CD4-positive, alpha-beta T cell treated with Interferon alpha-2 for 1 hour (primary cell): Measurements from ENCODE around the gene CHID1.

Experiments
- DNase-seq, 2 donors: peaks; one replicate each; pipeline ENCODE4 v3.0.0-alpha.2; 2020 to 2022

Gene CHID1

GRCh38 chr11:907668-908067 is 2.9 kb downstream of the CHID1 start:
- no peak for DNase-seq

- no peak for DNase-seq
Measured at GRCh38 chr11:905952-906351, 4.7 kb downstream of the CHID1 start.

- DNase-seq = no peak
Measured at GRCh38 chr11:904380-904779, 6.2 kb downstream of the CHID1 start.

GRCh38 chr11:901452-902061 is 9.1 kb downstream of the CHID1 start:
- no peak for DNase-seq

- no peak for DNase-seq
Measured at GRCh38 chr11:900545-900944, 10.1 kb downstream of the CHID1 start.

- no peak for DNase-seq
Measured at GRCh38 chr11:899724-900123, 10.9 kb downstream of the CHID1 start.

- DNase-seq = no peak
Measured at GRCh38 chr11:898540-899190, 11.9 kb downstream of the CHID1 start.

GRCh38 chr11:898143-898511 is 12.5 kb downstream of the CHID1 start:
- no peak for DNase-seq

GRCh38 chr11:897253-898142 is 13.1 kb downstream of the CHID1 start:
- DNase-seq = no peak

- no peak for DNase-seq
Measured at GRCh38 chr11:895331-896110, 15.1 kb downstream of the CHID1 start.

- DNase-seq = no peak
Measured at GRCh38 chr11:894575-895201, 15.9 kb downstream of the CHID1 start.

- DNase-seq = no peak
Measured at GRCh38 chr11:893008-893654, 17.5 kb downstream of the CHID1 start.

- DNase-seq = no peak
Measured at GRCh38 chr11:890794-891540, 19.6 kb downstream of the CHID1 start.

GRCh38 chr11:889687-890475 is 20.7 kb downstream of the CHID1 start:
- DNase-seq = no peak

- no peak for DNase-seq
Measured at GRCh38 chr11:889257-889656, 21.4 kb downstream of the CHID1 start.

GRCh38 chr11:888310-889212 is 22.0 kb downstream of the CHID1 start:
- DNase-seq = no peak

GRCh38 chr11:887589-887988 is 23.0 kb downstream of the CHID1 start:
- no peak for DNase-seq

GRCh38 chr11:886568-886967 is 24.0 kb downstream of the CHID1 start:
- no peak for DNase-seq

GRCh38 chr11:884578-885070 is 26.0 kb downstream of the CHID1 start:
- no peak for DNase-seq
